Esophagus muscularis mucosa (tissue), 4 donors: Measurements from ENCODE around the gene NRXN3. TPM values are rescaled to one million over a fixed set of nuclear protein-coding genes. Genes with fewer than 3 reads are reported as not detected.

ENCODE experiments used
- DNase-seq: peaks from one replicate; pipeline ENCODE4 v3.0.0-alpha.2; 2017; ENCODE audit errors: extremely low spot score
- H3K27ac ChIP-seq, 4 donors: fragments of 200-600 bp; sonication (generic); replicated peaks in 1 of 4; 1 replicate in 3 of 4; 2 replicates in 1 of 4; pipeline ENCODE4 v1.5.1; 2016 to 2019; ENCODE audit warnings: mild to moderate bottlenecking in 1 of 4
- H3K27me3 ChIP-seq, 4 donors: fragments of 200-600 bp; sonication (generic); one replicate each; pipeline versions ENCODE4 v1.5.1 to v1.6.0; 2016 to 2019
- H3K36me3 ChIP-seq, 4 donors: fragments of 200-600 bp; sonication (generic); one replicate each; pipeline ENCODE4 v1.5.1; 2016 to 2019
- H3K4me1 ChIP-seq, 4 donors: fragments of 200-600 bp; sonication (generic); one replicate each; pipeline ENCODE4 v1.5.1; 2016 to 2019
- H3K4me3 ChIP-seq, 4 donors: fragments of 200-600 bp; sonication (generic); 1 replicate in 2 of 4; 2 replicates in 2 of 4; pipeline ENCODE4 v1.5.1; 2016 to 2019; ENCODE audit warnings: mild to moderate bottlenecking in 4 of 4, moderate library complexity in 1 of 4
- H3K9me3 ChIP-seq, 4 donors: fragments of 200-600 bp; sonication (generic); 1 replicate in 3 of 4; 2 replicates in 1 of 4; pipeline ENCODE4 v1.5.1; 2016 to 2019
- EP300 ChIP-seq: sonication (generic); formaldehyde crosslinking; IDR thresholded peaks from one replicate; pipeline ENCODE4 v1.6.1; 2017; ENCODE audit warnings: antibody characterized with exemption
- POLR2A ChIP-seq: fragments of 450-650 bp; IDR thresholded peaks from one replicate; pipeline ENCODE4 v1.6.1; 2017; ENCODE audit warnings: antibody characterized with exemption, moderate library complexity, mild to moderate bottlenecking, low read depth
- POLR2AphosphoS5 ChIP-seq, 2 donors: sonication (generic); formaldehyde crosslinking; IDR thresholded peaks; one replicate each; pipeline ENCODE4 v1.6.1; 2017; ENCODE audit warnings: antibody characterized with exemption in 2 of 2
- WGBS: methylation state at CpG from one replicate; pipeline ENCODE4 v1.1.5; 2018; 5-methylcytosine and 5-hydroxymethylcytosine counted together
- intact Hi-C: fragments of 100-400 bp; cut with DNase I; formaldehyde crosslinking; loops from one replicate; pipeline ENCODE4 v1.15.1; 2023
- total RNA-seq, 4 donors: library from RNA; depleted of rRNA; stranded (reverse); fragments of >200 nt; gene quantifications; one replicate each; pipeline versions ENCODE4 v1.1.0 to v1.2.1, GENCODE V29; 2016
- TF ChIP-seq, protein P1 (sequence below), 3 experiments: fragments of 200-600 bp in 2 of 3; fragments of 450-650 bp in 1 of 3; sonication (generic) in 2 of 3; IDR thresholded peaks; one replicate each; pipeline ENCODE4 v1.5.1; 2017 to 2019; ENCODE audit warnings: antibody characterized with exemption in 3 of 3, mild to moderate bottlenecking in 2 of 3, moderate library complexity in 1 of 3

NRXN3 gene
- total RNA-seq, 4 donors from 2014 or later, result 71.1 to 159 (median 122) TPM

DNA sequence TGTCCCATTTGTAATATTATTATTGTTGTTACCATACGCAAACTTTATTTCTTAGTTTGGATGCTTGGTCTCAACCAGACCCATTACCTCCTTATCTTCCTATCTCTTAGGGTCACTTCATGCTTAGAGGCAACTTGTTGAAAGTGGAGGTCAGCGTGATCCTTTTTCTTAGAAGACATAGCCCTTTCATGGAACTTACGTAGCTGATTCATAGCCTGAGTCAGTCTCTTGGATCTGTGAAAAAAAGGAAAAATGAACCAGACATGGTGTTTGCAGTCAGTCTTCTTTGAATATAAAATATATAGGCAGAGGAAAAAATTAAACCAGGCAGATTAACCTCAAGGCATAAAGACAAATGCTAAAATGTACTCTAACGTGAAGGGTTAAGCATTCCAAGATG is 1427.4 kb downstream of the NRXN3 start:
- TF ChIP-seq EP300 (no peak), POLR2A (no peak), POLR2AphosphoS5 (IDR thresholded peaks at IDR 0.05) (no peak)
- TF ChIP-seq, protein P1, sequence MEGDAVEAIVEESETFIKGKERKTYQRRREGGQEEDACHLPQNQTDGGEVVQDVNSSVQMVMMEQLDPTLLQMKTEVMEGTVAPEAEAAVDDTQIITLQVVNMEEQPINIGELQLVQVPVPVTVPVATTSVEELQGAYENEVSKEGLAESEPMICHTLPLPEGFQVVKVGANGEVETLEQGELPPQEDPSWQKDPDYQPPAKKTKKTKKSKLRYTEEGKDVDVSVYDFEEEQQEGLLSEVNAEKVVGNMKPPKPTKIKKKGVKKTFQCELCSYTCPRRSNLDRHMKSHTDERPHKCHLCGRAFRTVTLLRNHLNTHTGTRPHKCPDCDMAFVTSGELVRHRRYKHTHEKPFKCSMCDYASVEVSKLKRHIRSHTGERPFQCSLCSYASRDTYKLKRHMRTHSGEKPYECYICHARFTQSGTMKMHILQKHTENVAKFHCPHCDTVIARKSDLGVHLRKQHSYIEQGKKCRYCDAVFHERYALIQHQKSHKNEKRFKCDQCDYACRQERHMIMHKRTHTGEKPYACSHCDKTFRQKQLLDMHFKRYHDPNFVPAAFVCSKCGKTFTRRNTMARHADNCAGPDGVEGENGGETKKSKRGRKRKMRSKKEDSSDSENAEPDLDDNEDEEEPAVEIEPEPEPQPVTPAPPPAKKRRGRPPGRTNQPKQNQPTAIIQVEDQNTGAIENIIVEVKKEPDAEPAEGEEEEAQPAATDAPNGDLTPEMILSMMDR (IDR thresholded peaks at IDR 0.05), result no peak
- no peak overlapping the region for H3K27ac ChIP-seq
- DNase-seq, result no peak
- H3K4me1 ChIP-seq, result peaks cover 0 to 25% (median 16%) of the 10 kb centered on the region in 4 donors
- WGBS, result 91% methylated on average over 4 of the region's 4 CpGs
- no peaks in the 10 kb centered on the region for H3K27me3 ChIP-seq
- H3K4me3 ChIP-seq, result no peak overlapping the region
- intact Hi-C loops, result no loop called here
- H3K36me3 ChIP-seq, result no peaks in the 10 kb centered on the region
- H3K9me3 ChIP-seq, result no peaks in the 10 kb centered on the region

DNA sequence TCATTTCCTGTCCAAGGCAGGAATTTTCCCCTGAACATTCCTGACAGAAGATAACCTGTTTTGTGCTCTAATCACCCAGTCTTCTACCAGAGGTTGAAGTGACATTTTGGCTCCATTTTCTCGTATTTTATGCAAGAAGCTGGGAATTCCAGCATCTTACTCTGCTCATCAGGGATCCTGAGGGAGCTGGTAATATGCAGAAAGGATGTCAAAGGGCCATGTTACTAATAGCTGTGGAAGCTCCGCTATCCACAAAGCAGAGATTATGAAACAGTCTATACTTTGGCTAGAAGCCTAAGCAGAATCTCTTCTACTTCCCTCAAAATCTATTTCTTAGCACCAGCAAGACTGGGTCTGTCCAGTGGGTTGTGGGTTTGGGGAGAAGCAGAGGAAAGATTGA is 1428.2 kb downstream of the NRXN3 start:
- H3K9me3 ChIP-seq, result no peaks in the 10 kb centered on the region
- H3K4me1 ChIP-seq, result peaks cover 0 to 33% (median 21%) of the 10 kb centered on the region in 4 donors
- intact Hi-C loops, result no loop called here
- H3K27ac ChIP-seq, result no peak overlapping the region
- TF ChIP-seq POLR2AphosphoS5 (IDR thresholded peaks at IDR 0.05) (no peak), EP300 (no peak), POLR2A (no peak)
- TF ChIP-seq, protein P1 (IDR thresholded peaks at IDR 0.05), result no peak
- DNase-seq, result no peak
- no peaks in the 10 kb centered on the region for H3K36me3 ChIP-seq
- H3K4me3 ChIP-seq, result no peak overlapping the region
- H3K27me3 ChIP-seq, result no peaks in the 10 kb centered on the region
- 91% methylated on average over 2 of the region's 2 CpGs for WGBS

DNA sequence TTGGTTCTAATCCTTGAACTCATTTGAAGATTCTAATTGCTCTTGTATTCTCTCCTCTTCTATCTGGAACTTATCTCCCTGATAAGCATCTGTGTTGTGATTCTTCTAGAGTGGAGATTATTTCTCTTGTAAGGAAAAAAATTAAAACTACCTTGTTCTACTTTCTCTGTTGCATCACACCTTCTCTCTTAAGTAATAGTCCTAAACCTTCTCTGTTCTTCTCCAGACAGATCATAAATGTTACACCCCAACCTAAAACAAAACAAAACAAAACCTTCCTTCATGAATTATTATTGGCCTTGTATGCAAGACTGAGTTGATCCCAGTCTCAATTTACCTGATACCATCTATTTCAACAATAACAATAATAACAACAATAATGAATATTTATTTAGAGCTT is 1429.1 kb downstream of the NRXN3 start:
- DNase-seq, result no peak
- intact Hi-C loops, result no loop called here
- Histone ChIP-seq H3K27me3 (no peaks in the 10 kb centered on the region), H3K9me3 (no peaks in the 10 kb centered on the region), H3K27ac (no peak overlapping the region), H3K4me3 (no peak overlapping the region), H3K36me3 (no peaks in the 10 kb centered on the region), H3K4me1 (peaks cover 0 to 34% (median 23%) of the 10 kb centered on the region in 4 donors)
- TF ChIP-seq POLR2AphosphoS5 (IDR thresholded peaks at IDR 0.05), result no peak
- no peak for TF ChIP-seq POLR2A
- no peak for TF ChIP-seq EP300
- TF ChIP-seq, protein P1 (IDR thresholded peaks at IDR 0.05), result no peak

DNA sequence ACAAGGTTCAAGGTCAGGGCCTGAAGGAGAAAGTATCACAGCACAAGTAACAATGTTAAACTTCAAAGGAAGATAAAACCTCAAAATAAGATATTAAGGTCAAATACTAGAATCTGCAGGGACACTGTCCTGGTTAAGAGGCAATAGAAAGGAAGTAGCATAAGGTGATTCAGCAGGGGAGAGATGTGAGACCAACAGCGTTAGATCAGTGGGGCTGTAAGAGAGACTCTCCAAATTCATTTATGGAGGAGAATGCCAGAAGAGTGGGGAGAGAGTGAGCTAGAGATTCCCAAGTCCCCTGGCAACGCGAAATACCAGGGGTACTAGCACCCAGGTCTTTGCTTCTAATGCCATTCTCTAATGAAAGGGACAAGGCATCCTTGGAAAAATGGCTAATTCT is 1430.2 kb downstream of the NRXN3 start:
- Histone ChIP-seq H3K27me3 (no peaks in the 10 kb centered on the region), H3K27ac (no peak overlapping the region), H3K4me3 (no peak overlapping the region), H3K4me1 (peaks cover 0 to 36% (median 23%) of the 10 kb centered on the region in 4 donors), H3K9me3 (no peaks in the 10 kb centered on the region), H3K36me3 (no peaks in the 10 kb centered on the region)
- DNase-seq, result no peak
- TF ChIP-seq POLR2A, result no peak
- TF ChIP-seq, protein P1 (IDR thresholded peaks at IDR 0.05), result no peak
- no peak for TF ChIP-seq POLR2AphosphoS5 (IDR thresholded peaks at IDR 0.05)
- no peak for TF ChIP-seq EP300
- intact Hi-C loops, result no loop called here
- WGBS, result 89% methylated on average over 3 of the region's 3 CpGs

DNA sequence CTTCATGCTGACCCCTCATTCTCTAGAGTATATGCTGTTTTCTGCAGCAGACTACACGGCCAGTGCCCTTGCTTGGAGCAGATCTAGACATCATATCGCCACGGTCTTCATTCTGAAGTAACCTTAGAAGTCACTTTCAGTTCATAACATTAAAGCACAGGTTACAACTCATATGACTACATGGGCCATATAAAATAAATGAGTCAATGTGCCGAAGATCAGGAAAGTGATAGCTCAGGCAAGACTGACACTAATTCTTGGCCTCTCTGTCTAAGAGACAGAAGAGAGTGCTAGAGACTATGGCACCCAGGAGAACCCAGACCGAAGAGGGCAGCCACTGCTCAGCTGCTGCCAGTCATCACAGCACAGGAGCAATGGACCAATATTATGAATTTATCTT is 1431.4 kb downstream of the NRXN3 start:
- H3K4me3 ChIP-seq, result no peak overlapping the region
- no peaks in the 10 kb centered on the region for H3K36me3 ChIP-seq
- intact Hi-C loops, result no loop called here
- H3K27me3 ChIP-seq, result no peaks in the 10 kb centered on the region
- H3K9me3 ChIP-seq, result no peaks in the 10 kb centered on the region
- DNase-seq, result no peak
- 87% methylated on average over 5 of the region's 5 CpGs for WGBS
- TF ChIP-seq, protein P1 (IDR thresholded peaks at IDR 0.05), result no peak
- TF ChIP-seq EP300 (no peak), POLR2A (no peak), POLR2AphosphoS5 (IDR thresholded peaks at IDR 0.05) (no peak)
- H3K27ac ChIP-seq, result no peak overlapping the region
- H3K4me1 ChIP-seq, result peaks cover 0 to 35% (median 23%) of the 10 kb centered on the region in 4 donors
